Measurements from ENCODE around the gene GPR35. TPM values are rescaled to one million over a fixed set of nuclear protein-coding genes. Genes with fewer than 3 reads are reported as not detected.

Gene GPR35
- total RNA-seq, 2 donors from 2014 or later = 3.4 to 5.8 TPM

DNA sequence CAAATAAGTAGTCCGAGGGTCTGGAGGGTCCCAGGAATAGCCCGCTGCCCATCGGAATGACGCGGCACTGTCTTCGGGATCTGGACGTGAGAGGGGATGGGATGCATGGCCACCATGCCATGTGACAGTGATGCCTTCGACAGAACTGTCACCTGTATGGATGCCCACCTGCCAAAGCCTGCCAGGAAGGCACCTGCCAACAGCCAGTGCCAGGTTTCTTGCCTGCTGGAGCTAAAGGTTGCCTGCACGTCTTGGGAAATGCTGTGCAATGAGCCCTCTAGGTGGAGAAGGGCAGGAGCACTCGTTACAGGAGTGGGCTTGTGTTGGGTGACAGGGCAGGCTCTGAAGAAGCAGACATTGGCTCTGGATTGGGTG is 20.5 kb downstream of the GPR35 start:
- no peaks in the 10 kb centered on the region for H3K36me3 ChIP-seq
- DNase-seq (ENCODE audit: low spot score) = no peak
- no peak overlapping the region for H3K27ac ChIP-seq
- no peaks in the 10 kb centered on the region for H3K27me3 ChIP-seq (replicated peaks; ENCODE audit: insufficient read depth)
- H3K9me3 ChIP-seq = no peaks in the 10 kb centered on the region
- no peak for ATAC-seq (ENCODE audit: insufficient number of reproducible peaks, low FRiP score, low read depth)
- H3K4me1 ChIP-seq (ENCODE audit: control insufficient read depth in 1 of 2, low read depth in 2 of 2) = no peaks in the 10 kb centered on the region
- H3K4me3 ChIP-seq = no peak overlapping the region
- TF ChIP-seq, protein P1, sequence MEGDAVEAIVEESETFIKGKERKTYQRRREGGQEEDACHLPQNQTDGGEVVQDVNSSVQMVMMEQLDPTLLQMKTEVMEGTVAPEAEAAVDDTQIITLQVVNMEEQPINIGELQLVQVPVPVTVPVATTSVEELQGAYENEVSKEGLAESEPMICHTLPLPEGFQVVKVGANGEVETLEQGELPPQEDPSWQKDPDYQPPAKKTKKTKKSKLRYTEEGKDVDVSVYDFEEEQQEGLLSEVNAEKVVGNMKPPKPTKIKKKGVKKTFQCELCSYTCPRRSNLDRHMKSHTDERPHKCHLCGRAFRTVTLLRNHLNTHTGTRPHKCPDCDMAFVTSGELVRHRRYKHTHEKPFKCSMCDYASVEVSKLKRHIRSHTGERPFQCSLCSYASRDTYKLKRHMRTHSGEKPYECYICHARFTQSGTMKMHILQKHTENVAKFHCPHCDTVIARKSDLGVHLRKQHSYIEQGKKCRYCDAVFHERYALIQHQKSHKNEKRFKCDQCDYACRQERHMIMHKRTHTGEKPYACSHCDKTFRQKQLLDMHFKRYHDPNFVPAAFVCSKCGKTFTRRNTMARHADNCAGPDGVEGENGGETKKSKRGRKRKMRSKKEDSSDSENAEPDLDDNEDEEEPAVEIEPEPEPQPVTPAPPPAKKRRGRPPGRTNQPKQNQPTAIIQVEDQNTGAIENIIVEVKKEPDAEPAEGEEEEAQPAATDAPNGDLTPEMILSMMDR (IDR thresholded peaks at IDR 0.05) = no peak

DNA sequence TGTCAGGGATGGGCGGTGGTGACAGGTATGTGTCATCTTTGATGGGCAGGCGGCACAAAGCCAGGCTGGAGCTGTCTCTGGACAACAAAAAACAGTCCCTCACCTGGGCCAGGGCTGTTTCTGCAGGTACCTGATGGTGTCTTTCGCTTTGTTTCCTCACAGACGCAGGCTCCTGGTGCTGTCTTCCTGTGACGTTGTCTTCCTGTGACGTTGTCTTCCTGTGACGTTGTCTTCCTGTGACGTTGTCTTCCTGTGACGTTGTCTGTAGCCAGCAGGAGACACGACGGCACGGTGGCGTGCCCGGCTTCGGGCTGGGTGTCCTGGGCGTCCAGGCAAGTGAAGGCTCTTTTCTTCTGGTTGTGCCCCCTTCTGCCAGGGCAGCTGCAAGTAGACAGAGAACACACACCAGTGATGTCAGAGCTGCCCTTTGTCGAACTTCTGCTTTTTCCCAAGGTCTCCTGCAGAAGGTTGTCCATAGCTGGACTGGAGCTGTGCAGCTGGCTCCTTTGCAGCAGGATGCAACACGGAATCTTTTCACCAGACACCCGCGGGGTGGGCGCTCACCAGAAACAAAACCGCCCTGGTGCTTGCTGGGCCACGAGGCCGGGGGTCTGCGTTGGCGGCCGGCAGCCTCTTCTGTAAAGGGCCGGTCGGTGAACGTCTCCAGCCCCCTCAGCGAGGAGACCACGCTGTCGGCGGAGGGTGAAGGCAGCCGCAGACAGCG is 21.1 kb downstream of the GPR35 start:
- ATAC-seq (ENCODE audit: insufficient number of reproducible peaks, low FRiP score, low read depth) = no peak
- no peaks in the 10 kb centered on the region for H3K4me1 ChIP-seq (ENCODE audit: control insufficient read depth in 1 of 2, low read depth in 2 of 2)

DNA sequence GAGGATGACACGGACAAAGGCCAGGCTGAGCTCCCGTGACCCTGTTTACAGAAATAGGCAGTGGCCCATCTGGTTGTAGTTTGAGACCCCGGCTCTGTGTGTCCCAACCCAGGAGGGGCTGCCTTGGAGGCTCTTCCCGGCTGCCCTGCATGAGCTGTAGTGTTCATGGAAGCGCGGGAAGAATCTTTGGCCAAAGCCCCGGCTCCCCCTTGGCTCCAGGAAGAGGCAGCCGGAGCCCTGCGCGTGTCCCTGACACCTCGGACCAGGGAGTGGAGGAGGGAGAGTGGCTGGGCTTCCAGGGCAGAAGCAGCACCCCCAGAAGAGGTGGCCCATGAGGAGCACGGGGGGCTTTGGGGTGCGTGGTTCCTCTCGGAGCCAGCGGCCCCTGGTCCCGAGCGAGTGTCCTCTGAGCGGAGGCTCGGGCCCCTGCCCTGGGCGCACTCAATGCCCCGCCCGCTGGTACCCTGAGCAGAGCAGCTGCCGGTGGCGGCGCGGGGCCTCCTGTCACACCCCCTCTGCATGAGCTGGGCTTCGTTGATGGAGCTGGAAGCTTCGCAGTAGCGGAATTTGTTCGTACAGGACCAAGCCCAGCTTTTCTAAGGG is 21.7 kb downstream of the GPR35 start:
- H3K27ac ChIP-seq = no peak overlapping the region
- DNase-seq (ENCODE audit: low spot score) (no peak), ATAC-seq (ENCODE audit: insufficient number of reproducible peaks, low FRiP score, low read depth) (no peak)
- H3K36me3 ChIP-seq = no peaks in the 10 kb centered on the region
- no peaks in the 10 kb centered on the region for H3K4me1 ChIP-seq (ENCODE audit: control insufficient read depth in 1 of 2, low read depth in 2 of 2)
- no peaks in the 10 kb centered on the region for H3K27me3 ChIP-seq (replicated peaks; ENCODE audit: insufficient read depth)
- TF ChIP-seq, protein P1 (IDR thresholded peaks at IDR 0.05) = no peak
- no peak overlapping the region for H3K4me3 ChIP-seq
- no peaks in the 10 kb centered on the region for H3K9me3 ChIP-seq

More for the DNA sequence above, 21.1 kb downstream of the GPR35 start:
- Histone ChIP-seq H3K27me3 (replicated peaks; ENCODE audit: insufficient read depth) (no peaks in the 10 kb centered on the region), H3K36me3 (no peaks in the 10 kb centered on the region), H3K9me3 (no peaks in the 10 kb centered on the region), H3K27ac (no peak overlapping the region), H3K4me3 (no peak overlapping the region)
- TF ChIP-seq, protein P1 (IDR thresholded peaks at IDR 0.05) = no peak
- DNase-seq (ENCODE audit: low spot score) = no peak

DNA sequence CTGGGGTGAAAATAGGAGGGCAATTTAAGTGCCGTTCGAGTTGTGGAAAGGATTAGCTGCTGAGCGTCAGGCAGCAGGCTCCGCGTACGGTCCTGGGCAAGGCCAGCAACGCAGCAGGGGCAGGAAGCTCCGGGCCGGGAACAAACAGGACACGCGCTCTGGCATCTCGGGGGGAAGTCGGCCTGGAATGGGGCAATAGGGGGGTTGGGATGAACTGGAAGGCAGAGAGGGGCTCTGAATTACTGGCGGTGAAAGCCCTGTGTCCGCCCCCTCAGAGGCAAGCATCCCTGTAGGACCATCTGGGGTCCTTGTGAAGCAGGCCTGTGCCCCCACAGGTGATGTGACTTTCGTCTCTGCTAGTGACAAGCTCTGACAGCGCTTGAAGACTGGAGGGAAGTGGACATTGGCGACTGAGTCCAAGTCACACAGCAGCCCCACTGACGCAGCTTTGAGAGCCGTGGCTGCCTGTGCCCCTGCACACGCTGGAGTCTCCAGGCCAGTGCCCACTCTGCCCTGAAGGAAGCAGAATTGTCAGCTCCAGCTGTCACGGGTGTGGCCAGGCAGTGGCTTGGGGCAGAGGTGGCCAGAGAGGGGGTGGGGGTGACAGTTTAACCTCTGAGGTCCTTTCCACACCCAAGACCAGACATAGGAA is 22.3 kb downstream of the GPR35 start:
- ATAC-seq (ENCODE audit: insufficient number of reproducible peaks, low FRiP score, low read depth) (no peak), DNase-seq (ENCODE audit: low spot score) (no peak)

More for the DNA sequence above, 22.3 kb downstream of the GPR35 start:
- no peaks in the 10 kb centered on the region for H3K27me3 ChIP-seq (replicated peaks; ENCODE audit: insufficient read depth)
- no peak overlapping the region for H3K4me3 ChIP-seq
- TF ChIP-seq, protein P1 (IDR thresholded peaks at IDR 0.05) = no peak
- H3K4me1 ChIP-seq (ENCODE audit: control insufficient read depth in 1 of 2, low read depth in 2 of 2) = no peaks in the 10 kb centered on the region
- no peak overlapping the region for H3K27ac ChIP-seq
- no peaks in the 10 kb centered on the region for H3K9me3 ChIP-seq
- H3K36me3 ChIP-seq = no peaks in the 10 kb centered on the region
